Measurements from ENCODE around the gene ZNF280B. TPM values are rescaled to one million over a fixed set of nuclear protein-coding genes. Genes with fewer than 3 reads are reported as not detected.

Gene ZNF280B
- polyA plus RNA-seq, 1 donor (not counting 4 experiments of a cell fraction or from before 2014, with no cell fraction given), result 0.04 TPM

- Histone ChIP-seq H3K27ac (ENCODE audit: control insufficient read depth, insufficient read depth, low read length) (no peak overlapping the region), H3K9ac (ENCODE audit: control insufficient read depth, extremely low read depth, insufficient read depth, low read length) (no peak overlapping the region), H3K9me3 (ENCODE audit: control insufficient read depth, low read depth, low read length) (peaks cover 8% of the 10 kb centered on the region), H3K4me3 (ENCODE audit: control insufficient read depth in 2 of 3, extremely low read depth in 1 of 3, insufficient read depth in 2 of 3, low read depth in 1 of 3, low read length in 3 of 3) (no peak overlapping the region), H3K9me1 (ENCODE audit: control insufficient read depth, extremely low read depth, insufficient read depth, low read length) (no peaks in the 10 kb centered on the region), H4K20me1 (ENCODE audit: control insufficient read depth, extremely low read depth, insufficient read depth, low read length) (no peaks in the 10 kb centered on the region), H3K27me3 (ENCODE audit: control insufficient read depth, extremely low read depth, insufficient read depth, low read length) (no peaks in the 10 kb centered on the region), H3K79me2 (ENCODE audit: control insufficient read depth, insufficient read depth, low read length) (no peaks in the 10 kb centered on the region), H3K4me2 (ENCODE audit: control insufficient read depth, extremely low read depth, insufficient read depth, low read depth, low read length) (no peak overlapping the region), H3K4me1 (ENCODE audit: control insufficient read depth, extremely low read depth, insufficient read depth, low read length) (no peaks in the 10 kb centered on the region), H2AFZ (ENCODE audit: control insufficient read depth, low read length) (no peak overlapping the region), H3K36me3 (ENCODE audit: control insufficient read depth in 2 of 2, extremely low read depth in 1 of 2, insufficient read depth in 2 of 2, low read length in 2 of 2) (no peaks in the 10 kb centered on the region)
- DNase-seq (ENCODE audit: low read depth, low spot score), result no peak
- FAIRE-seq, result no peak
- TF ChIP-seq CTCF (optimal IDR thresholded peaks at IDR 0.05 in 1 of 3, IDR thresholded peaks at IDR 0.05 in 1 of 3, conservative IDR thresholded peaks at IDR 0.05 in 1 of 3; ENCODE audit: extremely low read depth in 1 of 3, insufficient read depth in 2 of 3, low read length in 3 of 3) (no peak), EZH2 (IDR thresholded peaks at IDR 0.05; ENCODE audit: low read length) (no peak)
- dilution Hi-C loops (cut with MboI; ENCODE audit: extremely low pct_ligation_motif_present, low sequenced_read_pairs), result no loop called here
Observed at GRCh38 chr22:22454997-22455396, 53.5 kb downstream of the ZNF280B start.

DNA sequence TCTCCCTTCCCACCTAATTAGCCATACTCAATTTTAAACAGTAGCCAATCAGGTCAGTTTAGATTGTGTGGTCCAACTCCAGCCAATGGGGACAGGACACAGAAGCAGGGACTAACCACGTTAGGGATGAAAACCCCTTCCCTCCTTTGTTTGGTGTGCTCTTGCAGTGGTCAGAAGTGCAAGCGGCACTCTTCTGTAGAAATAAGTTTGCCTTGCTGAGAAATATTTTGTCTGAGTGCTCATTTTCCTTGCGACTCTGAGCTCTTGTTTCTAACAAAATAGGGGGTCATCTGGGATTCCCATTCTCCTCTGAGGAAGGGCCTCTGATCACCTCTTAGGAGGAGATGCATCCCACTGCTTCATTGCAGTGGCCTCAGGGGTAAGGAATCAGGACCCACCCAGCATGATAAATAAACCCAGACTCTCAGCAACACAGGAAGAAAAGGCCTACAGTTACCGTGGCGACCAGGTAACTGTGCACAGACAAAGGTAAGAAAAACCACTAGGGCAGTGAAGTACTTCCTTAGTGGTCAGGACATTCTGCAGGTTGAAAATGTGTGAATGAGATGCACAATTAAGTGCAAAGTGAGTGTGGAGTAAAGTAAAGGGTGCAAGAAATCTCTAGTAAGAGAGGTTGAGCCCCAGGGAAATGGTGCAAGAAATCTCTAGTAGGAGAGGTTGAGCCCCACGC is 55.4 kb downstream of the ZNF280B start:
- Histone ChIP-seq H3K4me3 (ENCODE audit: control insufficient read depth in 2 of 3, extremely low read depth in 1 of 3, insufficient read depth in 2 of 3, low read depth in 1 of 3, low read length in 3 of 3) (no peak overlapping the region), H3K9me1 (ENCODE audit: control insufficient read depth, extremely low read depth, insufficient read depth, low read length) (no peaks in the 10 kb centered on the region), H3K4me2 (ENCODE audit: control insufficient read depth, extremely low read depth, insufficient read depth, low read depth, low read length) (no peak overlapping the region), H3K4me1 (ENCODE audit: control insufficient read depth, extremely low read depth, insufficient read depth, low read length) (no peaks in the 10 kb centered on the region), H3K79me2 (ENCODE audit: control insufficient read depth, insufficient read depth, low read length) (no peaks in the 10 kb centered on the region), H3K9ac (ENCODE audit: control insufficient read depth, extremely low read depth, insufficient read depth, low read length) (no peak overlapping the region), H3K27ac (ENCODE audit: control insufficient read depth, insufficient read depth, low read length) (no peak overlapping the region), H3K36me3 (ENCODE audit: control insufficient read depth in 2 of 2, extremely low read depth in 1 of 2, insufficient read depth in 2 of 2, low read length in 2 of 2) (no peaks in the 10 kb centered on the region), H3K9me3 (ENCODE audit: control insufficient read depth, low read depth, low read length) (peaks cover 2% of the 10 kb centered on the region), H4K20me1 (ENCODE audit: control insufficient read depth, extremely low read depth, insufficient read depth, low read length) (no peaks in the 10 kb centered on the region), H3K27me3 (ENCODE audit: control insufficient read depth, extremely low read depth, insufficient read depth, low read length) (no peaks in the 10 kb centered on the region), H2AFZ (ENCODE audit: control insufficient read depth, low read length) (no peak overlapping the region)
- TF ChIP-seq CTCF (optimal IDR thresholded peaks at IDR 0.05 in 1 of 3, IDR thresholded peaks at IDR 0.05 in 1 of 3, conservative IDR thresholded peaks at IDR 0.05 in 1 of 3; ENCODE audit: extremely low read depth in 1 of 3, insufficient read depth in 2 of 3, low read length in 3 of 3) (no peak), EZH2 (IDR thresholded peaks at IDR 0.05; ENCODE audit: low read length) (no peak)
- FAIRE-seq (no peak), DNase-seq (ENCODE audit: low read depth, low spot score) (no peak)
- dilution Hi-C loops (cut with MboI; ENCODE audit: extremely low pct_ligation_motif_present, low sequenced_read_pairs), result no loop called here

All from keratinocyte (primary cell).